SK-N-SH (cell line): ENCODE results near the gene GPX2. TPM values are rescaled to one million over a fixed set of nuclear protein-coding genes. Genes with fewer than 3 reads are reported as not detected.

ENCODE experiments used
- CTCF ChIA-PET: fragments of 300-600, 350-600 bp; formaldehyde crosslinking; extraction: SDS; loops from one replicate; lab custom pipeline; 2021; lab: Yijun Ruan, JAX
- POLR2A ChIA-PET: fragments of 350-600 bp; sonication (Branson Sonifier 250); formaldehyde crosslinking; extraction: SDS; loops from one replicate; lab custom pipeline; 2020; ENCODE audit warnings: antibody characterized with exemption, inconsistent platforms; lab: Yijun Ruan, JAX
- DNase-seq: peaks from one replicate; pipeline ENCODE4 v3.0.0; 2012
- H2AFZ ChIP-seq: fragments of 200-600 bp; sonication (generic); 2 replicates; pipeline ENCODE4 v1.8.1; 2016; ENCODE audit warnings: antibody characterized with exemption, mild to moderate bottlenecking, low read depth
- H3F3A ChIP-seq: fragments of 200-600 bp; sonication (generic); replicated peaks from 2 replicates; pipeline ENCODE3; 2016; ENCODE audit warnings: antibody characterized with exemption, mild to moderate bottlenecking; ENCODE audit not compliant: insufficient read depth
- H3K27ac ChIP-seq, 2 experiments: fragments of 200-500 bp in 1 of 2; fragments of 200-600 bp in 1 of 2; sonication (Bioruptor generic) in 1 of 2; sonication (generic), shearing (Covaris generic) in 1 of 2; 2 replicates each; pipeline versions ENCODE4 v1.5.1 to v1.6.1; 2014 to 2016; ENCODE audit warnings: low read depth in 2 of 2, inconsistent platforms in 1 of 2, low read length in 1 of 2, mild to moderate bottlenecking in 1 of 2, mixed read lengths in 1 of 2
- H3K27me3 ChIP-seq: fragments of 200-600 bp; sonication (generic), shearing (Covaris generic); 2 replicates; pipeline ENCODE4 v1.6.1; 2016; ENCODE audit warnings: mixed run types; ENCODE audit not compliant: insufficient read depth
- H3K36me3 ChIP-seq, 2 experiments: fragments of 200-500 bp in 1 of 2; fragments of 200-600 bp in 1 of 2; sonication (Bioruptor generic) in 1 of 2; sonication (generic) in 1 of 2; replicated peaks in 1 of 2; 2 replicates each; pipeline versions ENCODE3 to v1.5.1; 2014 to 2016; ENCODE audit warnings: low read length in 1 of 2, mild to moderate bottlenecking in 1 of 2; ENCODE audit not compliant: insufficient read depth in 2 of 2, control insufficient read depth in 1 of 2
- H3K4me1 ChIP-seq, 2 experiments: fragments of 200-500 bp in 1 of 2; fragments of 200-600 bp in 1 of 2; sonication (Bioruptor generic) in 1 of 2; sonication (generic), shearing (Covaris generic) in 1 of 2; 2 replicates each; pipeline versions ENCODE4 v1.5.1 to v1.6.1; 2014 to 2016; ENCODE audit warnings: low read depth in 1 of 2, low read length in 1 of 2, mixed run types in 1 of 2; ENCODE audit not compliant: insufficient read depth in 2 of 2, control insufficient read depth in 1 of 2
- H3K4me2 ChIP-seq: fragments of 200-600 bp; sonication (generic), shearing (Covaris generic); 2 replicates; pipeline ENCODE4 v1.6.1; 2017; ENCODE audit warnings: mixed run types
- H3K4me3 ChIP-seq, 2 experiments: fragments of 200-500 bp in 1 of 2; fragments of 200-600 bp in 1 of 2; sonication (Bioruptor generic) in 1 of 2; sonication (generic), shearing (Covaris generic) in 1 of 2; 2 replicates each; pipeline versions ENCODE4 v1.5.1 to v1.8.1; 2014 to 2016; ENCODE audit warnings: low read depth in 2 of 2, inconsistent platforms in 1 of 2, low read length in 1 of 2, mild to moderate bottlenecking in 1 of 2, mixed read lengths in 1 of 2, moderate library complexity in 1 of 2
- H3K79me2 ChIP-seq: fragments of 200-600 bp; sonication (generic); 2 replicates; pipeline ENCODE4 v1.8.1; 2017; ENCODE audit warnings: mild to moderate bottlenecking; ENCODE audit not compliant: insufficient read depth
- H3K9ac ChIP-seq: fragments of 200-600 bp; sonication (generic); 2 replicates; pipeline ENCODE4 v1.6.1; 2017; ENCODE audit warnings: mixed run types
- H3K9me2 ChIP-seq: fragments of 200-600 bp; sonication (generic); 2 replicates; pipeline ENCODE4 v1.6.1; 2017; ENCODE audit warnings: mixed run types
- H3K9me3 ChIP-seq: fragments of 200-600 bp; sonication (generic); 2 replicates; pipeline ENCODE4 v1.6.1; 2017; ENCODE audit warnings: mixed run types, mild to moderate bottlenecking, moderate library complexity
- H4K20me1 ChIP-seq: fragments of 200-600 bp; sonication (generic); 2 replicates; pipeline ENCODE4 v1.6.1; 2017; ENCODE audit warnings: mild to moderate bottlenecking, mixed run types; ENCODE audit not compliant: insufficient read depth
- CHD2 ChIP-seq: fragments of 150-350 bp; IDR thresholded peaks from 2 replicates; pipeline ENCODE4 v1.6.1; 2018; ENCODE audit warnings: low read length; ENCODE audit not compliant: partially characterized antibody
- EP300 ChIP-seq, 2 experiments: IDR thresholded peaks; 2 replicates each; pipeline versions ENCODE4 v1.4.0 to v1.6.1; 2012; ENCODE audit warnings: borderline replicate concordance in 1 of 2, low read depth in 1 of 2, low read length in 1 of 2
- EZH2phosphoT487 ChIP-seq: fragments of 200-600 bp; sonication (generic); IDR thresholded peaks from 2 replicates; pipeline ENCODE4 v1.6.1; 2017; ENCODE audit warnings: low read depth, mixed run types, mild to moderate bottlenecking, antibody characterized with exemption, moderate library complexity, borderline replicate concordance
- GABPA ChIP-seq: IDR thresholded peaks from 2 replicates; pipeline ENCODE4 v1.4.0; 2012; ENCODE audit warnings: low read depth, mild to moderate bottlenecking
- GATA2 ChIP-seq: sonication (generic); formaldehyde crosslinking; IDR thresholded peaks from 2 replicates; pipeline ENCODE4 v1.5.0; 2020; ENCODE audit warnings: mild to moderate bottlenecking, missing genetic modification reagents
- IRF3 ChIP-seq: fragments of 150-350 bp; IDR thresholded peaks from 2 replicates; pipeline ENCODE4 v1.6.1; 2016; ENCODE audit warnings: mild to moderate bottlenecking, low read depth, low read length
- JUND ChIP-seq: IDR thresholded peaks from 2 replicates; pipeline ENCODE4 v1.4.0; 2012
- NFIC ChIP-seq: IDR thresholded peaks from 2 replicates; pipeline ENCODE4 v1.4.0; 2012; ENCODE audit warnings: borderline replicate concordance
- NRF1 ChIP-seq: IDR thresholded peaks from 2 replicates; pipeline ENCODE4 v1.6.1; 2012; ENCODE audit warnings: low read depth, mild to moderate bottlenecking, low read length
- PBX3 ChIP-seq: IDR thresholded peaks from 2 replicates; pipeline ENCODE4; 2012
- POLR2AphosphoS5 ChIP-seq: IDR thresholded peaks from 2 replicates; pipeline ENCODE4 v1.6.1; 2012; ENCODE audit warnings: low read depth, low read length
- RAD21 ChIP-seq: IDR thresholded peaks from 2 replicates; pipeline ENCODE4 v1.6.1; 2012; ENCODE audit warnings: mild to moderate bottlenecking, low read length
- RCOR1 ChIP-seq: fragments of 150-350 bp; IDR thresholded peaks from 2 replicates; pipeline ENCODE4 v1.6.1; 2017; ENCODE audit warnings: antibody characterized with exemption, low read length
- RXRA ChIP-seq: IDR thresholded peaks from 2 replicates; pipeline ENCODE4 v1.4.0; 2012; ENCODE audit warnings: low read depth, mild to moderate bottlenecking, borderline replicate concordance
- SMC3 ChIP-seq: IDR thresholded peaks from 2 replicates; pipeline ENCODE4 v1.6.1; 2012; ENCODE audit warnings: low read depth, low read length, improper control_type of control experiment
- TAF1 ChIP-seq: IDR thresholded peaks from 2 replicates; pipeline ENCODE4 v1.6.1; 2012; ENCODE audit warnings: low read depth, mild to moderate bottlenecking, low read length, moderate library complexity, borderline replicate concordance
- TCF12 ChIP-seq: IDR thresholded peaks from 2 replicates; pipeline ENCODE4 v1.4.0; 2012
- USF1 ChIP-seq: IDR thresholded peaks from 2 replicates; pipeline ENCODE4 v1.4.0; 2012; ENCODE audit warnings: low read depth, borderline replicate concordance
- ZBTB33 ChIP-seq: IDR thresholded peaks from 2 replicates; pipeline ENCODE4 v1.4.0; 2012; ENCODE audit warnings: low read depth, borderline replicate concordance
- WGBS: methylation state at CpG from one replicate; pipeline ENCODE4 v1.1.6; 2017; ENCODE audit warnings: low lambda C conversion rate; 5-methylcytosine and 5-hydroxymethylcytosine counted together
- polyA plus RNA-seq, 3 experiments: library from polyadenylated mRNA; depleted of rRNA; stranded (reverse); fragments of >200 nt; gene quantifications; 2 replicates each; pipeline ENCODE4 v1.2.3, GENCODE V29; 2012

The GPX2 gene
- polyA plus RNA-seq, 1 of the 3 experiments (the other 2 are of a cell fraction): not detected

- ChIA-PET POLR2A (no interaction called here), CTCF (interaction anchor here (0.7 to 1.7 kb wide), 5 partner anchors 12 to 80 kb away, joined by 3 to 7 read pairs (median 4); no protein-coding TSS in a partner anchor)
- no peak for TF ChIP-seq JUND
- TF ChIP-seq NRF1: no peak
- TF ChIP-seq RCOR1: no peak
- TF ChIP-seq RXRA: no peak
- TF ChIP-seq TAF1: no peak
- TF ChIP-seq ZBTB33: no peak
- TF ChIP-seq POLR2AphosphoS5: no peak
- no peak for TF ChIP-seq SMC3
- no peak for TF ChIP-seq NFIC
- no peak for TF ChIP-seq GATA2 (CRISPR knock-in tag)
- no peak for TF ChIP-seq PBX3
- no peak for TF ChIP-seq IRF3
- TF ChIP-seq CHD2: no peak
- TF ChIP-seq GABPA: no peak
- no peak for TF ChIP-seq RAD21
- no peak for TF ChIP-seq USF1
- no peak for TF ChIP-seq TCF12
- no peak for TF ChIP-seq EP300 (IDR thresholded peaks at IDR 0.05; ENCODE audit: borderline replicate concordance in 1 of 2, low read depth in 1 of 2, low read length in 1 of 2)
- no peak for TF ChIP-seq EZH2phosphoT487
- H3K36me3 ChIP-seq: peaks cover 0 to 3% of the 10 kb centered on the region in 2 experiments
- WGBS: 14% methylated on average over 16 of the region's 31 CpGs
- peak overlapping the region; percentile 96 for H3K4me2 ChIP-seq
- H3K9me3 ChIP-seq: no peaks in the 10 kb centered on the region
- no peaks in the 10 kb centered on the region for H3K79me2 ChIP-seq
- no peaks in the 10 kb centered on the region for H4K20me1 ChIP-seq
- no peak for DNase-seq
- no peaks in the 10 kb centered on the region for H3F3A ChIP-seq
- peak overlapping the region; percentile 70; the same call in 1 of the 2 replicates for H2AFZ ChIP-seq
- no peaks in the 10 kb centered on the region for H3K27me3 ChIP-seq
- H3K9ac ChIP-seq: peak overlapping the region; percentile 60
- no peaks in the 10 kb centered on the region for H3K9me2 ChIP-seq
- peaks cover 10 to 19% of the 10 kb centered on the region in 2 experiments; a peak in 3 of 4 replicates for H3K4me1 ChIP-seq
- no peak overlapping the region for H3K27ac ChIP-seq
- H3K4me3 ChIP-seq: peak overlapping the region; percentile 59 to 69
These were observed 29.0 kb upstream of the GPX2 start for GRCh38 chr14:64971491-64971942.
